K562 (cell line): ENCODE measurements around the gene C1QC. TPM values are rescaled to one million over a fixed set of nuclear protein-coding genes. Genes with fewer than 3 reads are reported as not detected.

Experiments
- CBFB ChIP-seq: sonication (generic); formaldehyde crosslinking; IDR thresholded peaks from 2 replicates; pipeline ENCODE4 v1.4.0; 2020; ENCODE audit warnings: mild to moderate bottlenecking, missing genetic modification reagents
- CREM ChIP-seq: IDR thresholded peaks from 2 replicates; pipeline ENCODE4 v1.6.1; 2014; ENCODE audit warnings: antibody characterized with exemption, low read depth
- DACH1 ChIP-seq: fragments of 450-650 bp; IDR thresholded peaks from 2 replicates; pipeline ENCODE4 v1.6.1; 2018; ENCODE audit not compliant: partially characterized antibody
- HDAC2 ChIP-seq: fragments of 450-650 bp; IDR thresholded peaks from 2 replicates; pipeline ENCODE4 v1.6.1; 2016; ENCODE audit warnings: mild to moderate bottlenecking
- HDAC3 ChIP-seq: fragments of 450-650 bp; IDR thresholded peaks from 2 replicates; pipeline ENCODE4 v1.6.1; 2018; ENCODE audit warnings: borderline replicate concordance, mild to moderate bottlenecking, moderate library complexity; ENCODE audit not compliant: partially characterized antibody
- MCM7 ChIP-seq, 2 experiments: fragments of 450-650 bp; IDR thresholded peaks; 2 replicates each; pipeline ENCODE4 v1.6.1; 2016 to 2018
- NCOA1 ChIP-seq: fragments of 450-650 bp; IDR thresholded peaks from 2 replicates; pipeline ENCODE4 v1.6.1; 2016; ENCODE audit warnings: low read depth
- NCOR1 ChIP-seq: fragments of 450-650 bp; IDR thresholded peaks from 2 replicates; pipeline ENCODE4 v1.6.1; 2016; ENCODE audit warnings: mild to moderate bottlenecking, moderate library complexity
- RFX1 ChIP-seq: fragments of 450-650 bp; IDR thresholded peaks from 2 replicates; pipeline ENCODE4 v1.6.1; 2016; ENCODE audit warnings: mild to moderate bottlenecking, moderate library complexity
- SMAD1 ChIP-seq: fragments of 150-350 bp; IDR thresholded peaks from 2 replicates; pipeline ENCODE4 v1.6.1; 2014; ENCODE audit warnings: low read length, low read depth; ENCODE audit not compliant: partially characterized antibody
- SMARCE1 ChIP-seq: fragments of 450-650 bp; IDR thresholded peaks from 2 replicates; pipeline ENCODE4 v1.7.1; 2016; ENCODE audit warnings: mild to moderate bottlenecking
- SRSF1 ChIP-seq: fragments of 200-400 bp; formaldehyde crosslinking; IDR thresholded peaks from 2 replicates; pipeline ENCODE4 v1.6.1; 2017; ENCODE audit warnings: mild to moderate bottlenecking, low read depth, low read length, moderate library complexity
- STAT5B ChIP-seq: fragments of 250-450 bp; sonication (Bioruptor Pico); IDR thresholded peaks from 2 replicates; pipeline ENCODE4 v1.8.0; 2021; ENCODE audit warnings: mild to moderate bottlenecking, inconsistent platforms
- ZBTB17 ChIP-seq: fragments of 450-650 bp; formaldehyde crosslinking; IDR thresholded peaks from 2 replicates; pipeline ENCODE4 v1.4.0; 2020; ENCODE audit warnings: mild to moderate bottlenecking
- ZNF263 ChIP-seq: sonication (generic); formaldehyde crosslinking; IDR thresholded peaks from 2 replicates; pipeline ENCODE4 v1.8.0; 2022; ENCODE audit warnings: mild to moderate bottlenecking, missing genetic modification reagents, borderline replicate concordance
- ZNF384 ChIP-seq: IDR thresholded peaks from 2 replicates; pipeline ENCODE4 v1.6.1; 2012; ENCODE audit warnings: low read depth, low read length, improper control_type of control experiment
- ZNF589 ChIP-seq: fragments of 200-800 bp; sonication (Bioruptor generic); IDR thresholded peaks from 2 replicates; pipeline ENCODE4 v1.6.1; 2016; ENCODE audit warnings: low read depth, missing genetic modification characterization, missing compliant biosample characterization
- ZNF766 ChIP-seq: fragments of 200-800 bp; sonication (Bioruptor generic); conservative IDR thresholded peaks from 2 replicates; pipeline ENCODE4 v1.6.1; 2016; ENCODE audit warnings: missing genetic modification characterization, missing compliant biosample characterization
- polyA plus RNA-seq, 8 experiments: library from polyadenylated mRNA; depleted of rRNA in 4 of 8; stranded (reverse) in 5 of 8; unstranded in 3 of 8; fragments of >200 nt; fragmentation: Nextera tagmentation in 2 of 8; fragmentation: Illumina TruSeq in 1 of 8; extraction: Ambion mirVana in 2 of 8; extraction: Trizol in 1 of 8; gene quantifications; 2 replicates each; pipeline versions ENCODE4 v1.2.1 to v1.2.3, GENCODE V29; 2011 to 2014; ENCODE audit warnings: inconsistent platforms in 1 of 8, missing spikeins in 1 of 8
- total RNA-seq, 7 experiments: library from RNA; depleted of rRNA in 6 of 7; stranded (reverse); fragments of >200 nt in 6 of 7; fragmentation: Illumina TruSeq in 2 of 7; extraction: Trizol in 2 of 7; gene quantifications; 2 replicates each; pipeline versions ENCODE4 v1.2.1 to v1.2.3, GENCODE V29; 2011 to 2021; ENCODE audit warnings: low replicate concordance in 1 of 7
- TF ChIP-seq, protein P1 (sequence below): fragments of 200-800 bp; sonication (Bioruptor generic); IDR thresholded peaks from 2 replicates; pipeline ENCODE4 v1.6.1; 2016; ENCODE audit warnings: missing genetic modification characterization, missing compliant biosample characterization
- TF ChIP-seq, protein P2 (sequence below): sonication (generic); formaldehyde crosslinking; IDR thresholded peaks from 2 replicates; pipeline ENCODE4 v1.8.0; 2022; ENCODE audit warnings: missing genetic modification reagents, mild to moderate bottlenecking, moderate library complexity, borderline replicate concordance
- TF ChIP-seq, protein P3 (sequence below), 3 experiments: fragments of 200-800 bp in 1 of 3; fragments of 250-450 bp in 1 of 3; fragments of 450-650 bp in 1 of 3; sonication (Bioruptor Pico) in 1 of 3; sonication (Bioruptor generic) in 1 of 3; formaldehyde crosslinking in 1 of 3; IDR thresholded peaks; 2 replicates each; pipeline versions ENCODE4 v1.6.1 to v1.8.0; 2016 to 2022; ENCODE audit warnings: mild to moderate bottlenecking in 2 of 3, missing genetic modification characterization in 2 of 3, missing compliant biosample characterization in 1 of 3, moderate library complexity in 1 of 3

The C1QC gene
- total and polyA plus RNA-seq, 9 of the 15 experiments (the other 6 are each of a cell fraction or from before 2014, with no cell fraction given): 0.69 TPM; not detected in 8

- TF ChIP-seq DACH1: no peak
- no peak for TF ChIP-seq NCOR1
- TF ChIP-seq HDAC2: peak; percentile 60; the same call in 1 of the 2 replicates
- TF ChIP-seq SMARCE1: no peak
- no peak for TF ChIP-seq ZNF384
- no peak for TF ChIP-seq MCM7 (IDR thresholded peaks at IDR 0.05)
- peak; percentile 61; the same call in 1 of the 2 replicates for TF ChIP-seq NCOA1
- no peak for TF ChIP-seq SRSF1
- no peak for TF ChIP-seq RFX1
- no peak for TF ChIP-seq HDAC3
- TF ChIP-seq ZNF263: peak; percentile 67; the same call in 1 of the 2 replicates
- 0 out of 2 replicates have a peak, but pooled peaks have one; percentile 64 for TF ChIP-seq ZNF589 (CRISPR knock-in tag)
- TF ChIP-seq ZBTB17 (CRISPR knock-in tag): no peak
- TF ChIP-seq CREM: peak; percentile 52
- TF ChIP-seq STAT5B (CRISPR knock-in tag): no peak
- TF ChIP-seq, protein P1, sequence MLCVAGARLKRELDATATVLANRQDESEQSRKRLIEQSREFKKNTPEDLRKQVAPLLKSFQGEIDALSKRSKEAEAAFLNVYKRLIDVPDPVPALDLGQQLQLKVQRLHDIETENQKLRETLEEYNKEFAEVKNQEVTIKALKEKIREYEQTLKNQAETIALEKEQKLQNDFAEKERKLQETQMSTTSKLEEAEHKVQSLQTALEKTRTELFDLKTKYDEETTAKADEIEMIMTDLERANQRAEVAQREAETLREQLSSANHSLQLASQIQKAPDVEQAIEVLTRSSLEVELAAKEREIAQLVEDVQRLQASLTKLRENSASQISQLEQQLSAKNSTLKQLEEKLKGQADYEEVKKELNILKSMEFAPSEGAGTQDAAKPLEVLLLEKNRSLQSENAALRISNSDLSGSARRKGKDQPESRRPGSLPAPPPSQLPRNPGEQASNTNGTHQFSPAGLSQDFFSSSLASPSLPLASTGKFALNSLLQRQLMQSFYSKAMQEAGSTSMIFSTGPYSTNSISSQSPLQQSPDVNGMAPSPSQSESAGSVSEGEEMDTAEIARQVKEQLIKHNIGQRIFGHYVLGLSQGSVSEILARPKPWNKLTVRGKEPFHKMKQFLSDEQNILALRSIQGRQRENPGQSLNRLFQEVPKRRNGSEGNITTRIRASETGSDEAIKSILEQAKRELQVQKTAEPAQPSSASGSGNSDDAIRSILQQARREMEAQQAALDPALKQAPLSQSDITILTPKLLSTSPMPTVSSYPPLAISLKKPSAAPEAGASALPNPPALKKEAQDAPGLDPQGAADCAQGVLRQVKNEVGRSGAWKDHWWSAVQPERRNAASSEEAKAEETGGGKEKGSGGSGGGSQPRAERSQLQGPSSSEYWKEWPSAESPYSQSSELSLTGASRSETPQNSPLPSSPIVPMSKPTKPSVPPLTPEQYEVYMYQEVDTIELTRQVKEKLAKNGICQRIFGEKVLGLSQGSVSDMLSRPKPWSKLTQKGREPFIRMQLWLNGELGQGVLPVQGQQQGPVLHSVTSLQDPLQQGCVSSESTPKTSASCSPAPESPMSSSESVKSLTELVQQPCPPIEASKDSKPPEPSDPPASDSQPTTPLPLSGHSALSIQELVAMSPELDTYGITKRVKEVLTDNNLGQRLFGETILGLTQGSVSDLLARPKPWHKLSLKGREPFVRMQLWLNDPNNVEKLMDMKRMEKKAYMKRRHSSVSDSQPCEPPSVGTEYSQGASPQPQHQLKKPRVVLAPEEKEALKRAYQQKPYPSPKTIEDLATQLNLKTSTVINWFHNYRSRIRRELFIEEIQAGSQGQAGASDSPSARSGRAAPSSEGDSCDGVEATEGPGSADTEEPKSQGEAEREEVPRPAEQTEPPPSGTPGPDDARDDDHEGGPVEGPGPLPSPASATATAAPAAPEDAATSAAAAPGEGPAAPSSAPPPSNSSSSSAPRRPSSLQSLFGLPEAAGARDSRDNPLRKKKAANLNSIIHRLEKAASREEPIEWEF: 0 out of 2 replicates have a peak, but pooled peaks have one; percentile 19
- TF ChIP-seq CBFB (CRISPR knock-in tag): no peak
- TF ChIP-seq SMAD1: no peak
- TF ChIP-seq ZNF766: peak; percentile 91
- TF ChIP-seq, protein P2, sequence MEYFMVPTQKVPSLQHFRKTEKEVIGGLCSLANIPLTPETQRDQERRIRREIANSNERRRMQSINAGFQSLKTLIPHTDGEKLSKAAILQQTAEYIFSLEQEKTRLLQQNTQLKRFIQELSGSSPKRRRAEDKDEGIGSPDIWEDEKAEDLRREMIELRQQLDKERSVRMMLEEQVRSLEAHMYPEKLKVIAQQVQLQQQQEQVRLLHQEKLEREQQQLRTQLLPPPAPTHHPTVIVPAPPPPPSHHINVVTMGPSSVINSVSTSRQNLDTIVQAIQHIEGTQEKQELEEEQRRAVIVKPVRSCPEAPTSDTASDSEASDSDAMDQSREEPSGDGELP (CRISPR knock-in tag): peak; percentile 58; the same call in 1 of the 2 replicates
- TF ChIP-seq, protein P3, sequence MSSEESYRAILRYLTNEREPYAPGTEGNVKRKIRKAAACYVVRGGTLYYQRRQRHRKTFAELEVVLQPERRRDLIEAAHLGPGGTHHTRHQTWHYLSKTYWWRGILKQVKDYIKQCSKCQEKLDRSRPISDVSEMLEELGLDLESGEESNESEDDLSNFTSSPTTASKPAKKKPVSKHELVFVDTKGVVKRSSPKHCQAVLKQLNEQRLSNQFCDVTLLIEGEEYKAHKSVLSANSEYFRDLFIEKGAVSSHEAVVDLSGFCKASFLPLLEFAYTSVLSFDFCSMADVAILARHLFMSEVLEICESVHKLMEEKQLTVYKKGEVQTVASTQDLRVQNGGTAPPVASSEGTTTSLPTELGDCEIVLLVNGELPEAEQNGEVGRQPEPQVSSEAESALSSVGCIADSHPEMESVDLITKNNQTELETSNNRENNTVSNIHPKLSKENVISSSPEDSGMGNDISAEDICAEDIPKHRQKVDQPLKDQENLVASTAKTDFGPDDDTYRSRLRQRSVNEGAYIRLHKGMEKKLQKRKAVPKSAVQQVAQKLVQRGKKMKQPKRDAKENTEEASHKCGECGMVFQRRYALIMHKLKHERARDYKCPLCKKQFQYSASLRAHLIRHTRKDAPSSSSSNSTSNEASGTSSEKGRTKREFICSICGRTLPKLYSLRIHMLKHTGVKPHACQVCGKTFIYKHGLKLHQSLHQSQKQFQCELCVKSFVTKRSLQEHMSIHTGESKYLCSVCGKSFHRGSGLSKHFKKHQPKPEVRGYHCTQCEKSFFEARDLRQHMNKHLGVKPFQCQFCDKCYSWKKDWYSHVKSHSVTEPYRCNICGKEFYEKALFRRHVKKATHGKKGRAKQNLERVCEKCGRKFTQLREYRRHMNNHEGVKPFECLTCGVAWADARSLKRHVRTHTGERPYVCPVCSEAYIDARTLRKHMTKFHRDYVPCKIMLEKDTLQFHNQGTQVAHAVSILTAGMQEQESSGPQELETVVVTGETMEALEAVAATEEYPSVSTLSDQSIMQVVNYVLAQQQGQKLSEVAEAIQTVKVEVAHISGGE (CRISPR knock-in tag; IDR thresholded peaks at IDR 0.05): 0 out of 6 replicates have a peak, but pooled peaks of 1 of the 3 experiments have one; percentile 52
Measured at GRCh38 chr1:22611530-22611947, 31.9 kb upstream of the C1QC start (continued).
